CD14-positive monocyte (primary cell): ENCODE data around the gene CNTNAP5. TPM values are rescaled to one million over a fixed set of nuclear protein-coding genes. Genes with fewer than 3 reads are reported as not detected.

Source experiments
- DNase-seq, 3 donors: peaks; one replicate each; pipeline ENCODE4 v3.0.0-alpha.2; 2011 to 2022
- H2AFZ ChIP-seq: 2 replicates; pipeline ENCODE4 v1.6.0; 2012; ENCODE audit warnings: mild to moderate bottlenecking, low read depth, low read length, inconsistent platforms; ENCODE audit not compliant: insufficient read depth, poor library complexity, severe bottlenecking
- H3K27ac ChIP-seq, 2 donors: 1 replicate in 1 of 2; 2 replicates in 1 of 2; pipeline ENCODE4 v1.5.1; 2012 to 2013; ENCODE audit warnings: low read length in 2 of 2, control low read depth in 1 of 2, inconsistent platforms in 1 of 2, low read depth in 1 of 2, mild to moderate bottlenecking in 1 of 2
- H3K27me3 ChIP-seq, 2 donors: one replicate each; pipeline versions ENCODE4 v1.6.0 to v1.6.1; 2011 to 2013; ENCODE audit warnings: low read length in 2 of 2; ENCODE audit not compliant: control insufficient read depth in 2 of 2, insufficient read depth in 2 of 2
- H3K36me3 ChIP-seq, 2 donors: replicated peaks in 1 of 2; 1 replicate in 1 of 2; 2 replicates in 1 of 2; pipeline versions ENCODE4 v1.5.1 to v1.6.1; 2012 to 2013; ENCODE audit warnings: low read length in 2 of 2, control low read depth in 1 of 2, inconsistent platforms in 1 of 2, mild to moderate bottlenecking in 1 of 2; ENCODE audit not compliant: insufficient read depth in 2 of 2, control insufficient read depth in 1 of 2
- H3K4me1 ChIP-seq, 2 donors: 1 replicate in 1 of 2; 2 replicates in 1 of 2; pipeline versions ENCODE4 v1.5.1 to v1.6.1; 2012 to 2013; ENCODE audit warnings: low read length in 2 of 2, control low read depth in 1 of 2, inconsistent platforms in 1 of 2, mild to moderate bottlenecking in 1 of 2, moderate library complexity in 1 of 2; ENCODE audit not compliant: insufficient read depth in 2 of 2, control insufficient read depth in 1 of 2
- H3K4me2 ChIP-seq: replicated peaks from 2 replicates; pipeline ENCODE3; 2012; ENCODE audit warnings: low read length, moderate library complexity, mild to moderate bottlenecking; ENCODE audit not compliant: poor library complexity, severe bottlenecking; ENCODE audit errors: extremely low read depth
- H3K4me3 ChIP-seq, 3 experiments: fragments of 200-600 bp in 1 of 3; sonication (generic) in 1 of 3; replicated peaks in 1 of 3; 1 replicate in 2 of 3; 2 replicates in 1 of 3; pipeline ENCODE4 v1.5.1; 2011 to 2013; ENCODE audit warnings: low read length in 3 of 3, mild to moderate bottlenecking in 3 of 3, control low read depth in 2 of 3, low read depth in 2 of 3, inconsistent platforms in 1 of 3, moderate library complexity in 1 of 3
- H3K79me2 ChIP-seq: 2 replicates; pipeline ENCODE4 v1.6.0; 2012; ENCODE audit warnings: mild to moderate bottlenecking, control low read depth, inconsistent platforms, low read length, moderate library complexity; ENCODE audit not compliant: insufficient read depth
- H3K9ac ChIP-seq: 2 replicates; pipeline ENCODE4 v1.6.0; 2017; ENCODE audit warnings: low read length, mild to moderate bottlenecking; ENCODE audit not compliant: insufficient read depth, poor library complexity, severe bottlenecking
- H3K9me3 ChIP-seq, 2 donors: replicated peaks in 1 of 2; 1 replicate in 1 of 2; 2 replicates in 1 of 2; pipeline versions ENCODE4 v1.5.1 to v1.6.1; 2012 to 2013; ENCODE audit warnings: low read length in 2 of 2, control low read depth in 1 of 2; ENCODE audit not compliant: control insufficient read depth in 1 of 2, insufficient read depth in 1 of 2
- H4K20me1 ChIP-seq: 2 replicates; pipeline ENCODE4 v1.6.0; 2012; ENCODE audit warnings: mild to moderate bottlenecking, low read length, control low read depth, moderate library complexity; ENCODE audit not compliant: insufficient read depth
- H3K27ac Mint-ChIP-seq, 7 donors: one replicate each; pipeline ENCODE4 v1.8.0; 2020; ENCODE audit warnings: mild to moderate bottlenecking in 7 of 7, mixed read lengths in 7 of 7, moderate library complexity in 6 of 7, inconsistent platforms in 2 of 7
- H3K27me3 Mint-ChIP-seq, 3 donors: one replicate each; pipeline ENCODE4 v1.8.0; 2021 to 2022; ENCODE audit warnings: low read depth in 3 of 3, mild to moderate bottlenecking in 3 of 3, mixed read lengths in 3 of 3, moderate library complexity in 3 of 3, inconsistent platforms in 1 of 3
- H3K36me3 Mint-ChIP-seq, 2 donors: one replicate each; pipeline ENCODE4 v1.8.0; 2020; ENCODE audit warnings: mixed read lengths in 2 of 2, inconsistent platforms in 1 of 2, mild to moderate bottlenecking in 1 of 2
- H3K4me1 Mint-ChIP-seq: one replicate; pipeline ENCODE4 v1.8.0; 2020; ENCODE audit warnings: mild to moderate bottlenecking, mixed read lengths
- H3K4me3 Mint-ChIP-seq, 2 donors: one replicate each; pipeline ENCODE4 v1.8.0; 2020; ENCODE audit warnings: mild to moderate bottlenecking in 2 of 2, mixed read lengths in 2 of 2, moderate library complexity in 1 of 2
- H3K9me3 Mint-ChIP-seq, 7 donors: one replicate each; pipeline ENCODE4 v1.8.0; 2020 to 2022; ENCODE audit warnings: mixed read lengths in 7 of 7, mild to moderate bottlenecking in 6 of 7, moderate library complexity in 6 of 7, inconsistent platforms in 2 of 7
- CTCF ChIP-seq: fragments of 200-600 bp; IDR thresholded peaks from one replicate; pipeline ENCODE4 v1.8.0; 2022; ENCODE audit warnings: antibody characterized with exemption, mild to moderate bottlenecking
- WGBS: methylation state at CpG from one replicate; pipeline ENCODE4 v1.1.5; 2013; ENCODE audit warnings: missing lambda C conversion rate; ENCODE audit not compliant: insufficient coverage; 5-methylcytosine and 5-hydroxymethylcytosine counted together
- intact Hi-C, 2 donors: fragments of 100-400 bp; cut with micrococcal nuclease; formaldehyde crosslinking; loops; one replicate each; pipeline versions ENCODE4 v1.15.0 to v1.15.1; 2023
- polyA plus RNA-seq, 3 donors: library from polyadenylated mRNA; depleted of rRNA in 1 of 3; unstranded in 2 of 3; stranded (reverse) in 1 of 3; fragments of 300-500 nt in 2 of 3; fragments of >200 nt in 1 of 3; fragmentation: Illumina TruSeq in 2 of 3; gene quantifications; 1 replicate in 2 of 3; 2 replicates in 1 of 3; pipeline ENCODE4 v1.2.3, GENCODE V29; 2012 to 2021

The CNTNAP5 gene
- polyA plus RNA-seq, 3 donors = not detected

- Histone ChIP-seq H3K9ac (no peak overlapping the region), H3K79me2 (no peaks in the 10 kb centered on the region), H3K9me3 (no peaks in the 10 kb centered on the region), H3K36me3 (no peaks in the 10 kb centered on the region), H3K4me2 (no peak overlapping the region), H2AFZ (no peak overlapping the region), H4K20me1 (no peaks in the 10 kb centered on the region), H3K4me3 (no peak overlapping the region), H3K27ac (no peak overlapping the region), H3K4me1 (no peaks in the 10 kb centered on the region), H3K27me3 (no peaks in the 10 kb centered on the region)
- Mint-ChIP-seq H3K4me1 (no peaks in the 10 kb centered on the region), H3K4me3 (no peak overlapping the region), H3K9me3 (peaks cover 0 to 4% (median 2%) of the 10 kb centered on the region in 7 donors), H3K36me3 (no peaks in the 10 kb centered on the region), H3K27me3 (no peaks in the 10 kb centered on the region), H3K27ac (no peak overlapping the region)
- intact Hi-C loops = no loop called here
- no peak for DNase-seq
- no CpG with 5 or more reads among the region's 1 CpG for WGBS
- no peak for TF ChIP-seq CTCF
Measured at GRCh38 chr2:124888431-124888830, 863.3 kb downstream of the CNTNAP5 start.

GRCh38 chr2:124894199-124894598, 869.1 kb downstream of the CNTNAP5 start:
- TF ChIP-seq CTCF = no peak
- Mint-ChIP-seq H3K9me3 (peaks cover 0 to 11% (median 3%) of the 10 kb centered on the region in 7 donors), H3K27ac (no peak overlapping the region), H3K4me3 (no peak overlapping the region), H3K36me3 (no peaks in the 10 kb centered on the region), H3K27me3 (no peaks in the 10 kb centered on the region), H3K4me1 (no peaks in the 10 kb centered on the region)
- Histone ChIP-seq H3K79me2 (no peaks in the 10 kb centered on the region), H2AFZ (no peak overlapping the region), H3K9me3 (no peaks in the 10 kb centered on the region), H3K27ac (no peak overlapping the region), H3K4me2 (no peak overlapping the region), H3K27me3 (no peaks in the 10 kb centered on the region), H4K20me1 (no peaks in the 10 kb centered on the region), H3K4me1 (no peaks in the 10 kb centered on the region), H3K36me3 (no peaks in the 10 kb centered on the region), H3K9ac (no peak overlapping the region), H3K4me3 (no peak overlapping the region)
- WGBS = 57% methylated on average over 1 of the region's 2 CpGs
- intact Hi-C loops = no loop called here
- DNase-seq = no peak
